IMR-90 (cell line): ENCODE results near the gene TBC1D22A. TPM values are rescaled to one million over a fixed set of nuclear protein-coding genes. Genes with fewer than 3 reads are reported as not detected.

Source experiments
- ATAC-seq: fragments of 200-7000 bp; cut with Tn5 transposase; 2 replicates; pipeline ENCODE4 v1.9.1; 2020; ENCODE audit warnings: low read depth, mild to moderate bottlenecking, moderate library complexity
- BruUV-seq: library from RNA; stranded (reverse); fragments of 400-500 nt; replicated peaks from 2 replicates; lab custom pipeline; 2021; lab: Mats Ljungman, UMichigan
- CTCF ChIA-PET: fragments of 300-600 bp; formaldehyde crosslinking; extraction: SDS; loops from one replicate; lab custom pipeline; 2021; ENCODE audit warnings: antibody characterized with exemption; lab: Yijun Ruan, JAX
- POLR2A ChIA-PET: fragments of 300-600 bp; sonication (Branson Sonifier 250); formaldehyde crosslinking; loops from one replicate; lab custom pipeline; 2022; ENCODE audit warnings: antibody characterized with exemption; ENCODE audit not compliant: unreplicated experiment; lab: Charles Lee
- DNase-seq: peaks from one replicate; pipeline ENCODE4 v3.0.0; 2013
- H2AFZ ChIP-seq: replicated peaks from 2 replicates; pipeline ENCODE3; 2013; ENCODE audit warnings: low read length, mild to moderate bottlenecking; ENCODE audit not compliant: poor library complexity
- H2AK5ac ChIP-seq: 2 replicates; pipeline ENCODE4 v1.6.1; 2013; ENCODE audit warnings: low read depth, low read length, inconsistent platforms
- H2AK9ac ChIP-seq: replicated peaks from 2 replicates; pipeline ENCODE3; 2013; ENCODE audit warnings: mild to moderate bottlenecking, low read depth, low read length, moderate library complexity; ENCODE audit not compliant: poor library complexity
- H2BK120ac ChIP-seq: 2 replicates; pipeline ENCODE4 v1.6.1; 2013; ENCODE audit warnings: low read depth, low read length, inconsistent platforms
- H2BK15ac ChIP-seq: 3 replicates; pipeline ENCODE4 v1.6.1; 2013; ENCODE audit warnings: low read depth, low read length, inconsistent platforms
- H2BK20ac ChIP-seq: 2 replicates; pipeline ENCODE4 v1.6.1; 2013; ENCODE audit warnings: low read depth, mild to moderate bottlenecking, inconsistent platforms, low read length, moderate library complexity
- H2BK5ac ChIP-seq: 2 replicates; pipeline ENCODE4 v1.6.1; 2013; ENCODE audit warnings: mild to moderate bottlenecking, low read depth, low read length, inconsistent platforms; ENCODE audit not compliant: poor library complexity, severe bottlenecking
- H3K14ac ChIP-seq: replicated peaks from 2 replicates; pipeline ENCODE4 v1.6.1; 2013; ENCODE audit warnings: low read depth, low read length, inconsistent platforms
- H3K18ac ChIP-seq: 2 replicates; pipeline ENCODE4 v1.6.1; 2013; ENCODE audit warnings: low read depth, low read length, control low read depth
- H3K23ac ChIP-seq: 2 replicates; pipeline ENCODE4 v1.6.1; 2013; ENCODE audit warnings: low read depth, low read length, inconsistent platforms
- H3K27ac ChIP-seq: 2 replicates; pipeline ENCODE4 v1.5.1; 2013; ENCODE audit warnings: mild to moderate bottlenecking, control low read depth, low read length; ENCODE audit not compliant: insufficient read depth
- H3K27me3 ChIP-seq: 2 replicates; pipeline ENCODE4 v1.6.1; 2013; ENCODE audit warnings: low read length; ENCODE audit not compliant: control insufficient read depth, insufficient read depth
- H3K36me3 ChIP-seq: 2 replicates; pipeline ENCODE4 v1.6.1; 2013; ENCODE audit warnings: low read length, mixed read lengths; ENCODE audit not compliant: control insufficient read depth, insufficient read depth
- H3K4ac ChIP-seq: 2 replicates; pipeline ENCODE4 v1.6.1; 2013; ENCODE audit warnings: low read depth, low read length, inconsistent platforms
- H3K4me1 ChIP-seq: 2 replicates; pipeline ENCODE4 v1.6.1; 2013; ENCODE audit warnings: low read length, mixed read lengths; ENCODE audit not compliant: control insufficient read depth, insufficient read depth
- H3K4me2 ChIP-seq: 2 replicates; pipeline ENCODE4 v1.6.1; 2013; ENCODE audit warnings: low read depth, mild to moderate bottlenecking, control low read depth, low read length, moderate library complexity
- H3K4me3 ChIP-seq: 2 replicates; pipeline ENCODE4 v1.5.1; 2013; ENCODE audit warnings: low read depth, mild to moderate bottlenecking, control low read depth, low read length, moderate library complexity; ENCODE audit not compliant: insufficient read depth
- H3K56ac ChIP-seq: 2 replicates; pipeline ENCODE4 v1.6.1; 2013; ENCODE audit warnings: low read length, inconsistent platforms; ENCODE audit not compliant: insufficient read depth; ENCODE audit errors: extremely low read depth
- H3K79me1 ChIP-seq, 2 experiments: 2 replicates each; pipeline ENCODE4 v1.6.1; 2013; ENCODE audit warnings: low read length in 2 of 2, inconsistent platforms in 1 of 2, low read depth in 1 of 2
- H3K9ac ChIP-seq: 2 replicates; pipeline ENCODE4 v1.6.1; 2013; ENCODE audit warnings: low read depth, low read length, control low read depth
- H3K9me1 ChIP-seq: 2 replicates; pipeline ENCODE4 v1.6.1; 2013; ENCODE audit warnings: low read length, inconsistent platforms; ENCODE audit not compliant: insufficient read depth
- H3K9me3 ChIP-seq: 2 replicates; pipeline ENCODE4 v1.6.1; 2013; ENCODE audit warnings: low read length; ENCODE audit not compliant: control insufficient read depth, insufficient read depth
- H4K20me1 ChIP-seq: 2 replicates; pipeline ENCODE4 v1.6.1; 2013; ENCODE audit warnings: low read length, inconsistent platforms; ENCODE audit not compliant: insufficient read depth
- H4K5ac ChIP-seq: 2 replicates; pipeline ENCODE4 v1.6.1; 2013; ENCODE audit warnings: mild to moderate bottlenecking, low read depth, low read length, control low read depth
- H4K8ac ChIP-seq, 2 experiments: 2 replicates each; pipeline ENCODE4 v1.6.1; 2013; ENCODE audit warnings: low read depth in 2 of 2, low read length in 2 of 2, control low read depth in 1 of 2, inconsistent platforms in 1 of 2
- H4K91ac ChIP-seq: 2 replicates; pipeline ENCODE4 v1.6.1; 2013; ENCODE audit warnings: low read depth, low read length, inconsistent platforms; ENCODE audit not compliant: insufficient read depth
- MAFK ChIP-seq: IDR thresholded peaks from 2 replicates; pipeline ENCODE4 v1.6.1; 2012; ENCODE audit warnings: low read depth, low read length, improper control_type of control experiment
- WGBS, 2 experiments: methylation state at CpG; one replicate each; pipeline versions ENCODE4 v1.1.5 to v1.1.7; 2013; ENCODE audit warnings: missing lambda C conversion rate in 2 of 2; ENCODE audit not compliant: insufficient read length in 1 of 2; ENCODE audit errors: extremely low coverage in 2 of 2; 5-methylcytosine and 5-hydroxymethylcytosine counted together
- dilution Hi-C: fragments of 300-500 bp; cut with HindIII; formaldehyde crosslinking; loops from one replicate; pipeline ENCODE4 v1.14.3; 2018; ENCODE audit warnings: low sequenced_read_pairs; ENCODE audit not compliant: unreplicated experiment
- in situ Hi-C: fragments of 300-500 bp; cut with MboI; formaldehyde crosslinking; loops from 3 replicates; pipeline ENCODE4 v1.14.3; 2019; ENCODE audit warnings: low sequenced_read_pairs, inconsistent platforms, mixed read lengths
- intact Hi-C: fragments of 100-400 bp; cut with micrococcal nuclease; formaldehyde crosslinking; loops from 2 replicates; pipeline ENCODE4 v1.10.0; 2022
- polyA plus RNA-seq, 3 experiments: library from polyadenylated mRNA; depleted of rRNA; stranded (reverse); fragments of >200 nt; gene quantifications; 2 replicates each; pipeline ENCODE4 v1.2.3, GENCODE V29; 2012; ENCODE audit warnings: low replicate concordance in 1 of 3
- total RNA-seq: library from RNA; depleted of rRNA; stranded (reverse); fragments of >200 nt; gene quantifications from 2 replicates; pipeline ENCODE4 v1.2.3, GENCODE V29; 2012
- TF ChIP-seq, protein P1 (sequence below): fragments of 150-350 bp; IDR thresholded peaks from 2 replicates; pipeline ENCODE4 v1.6.1; 2017; ENCODE audit warnings: mild to moderate bottlenecking, antibody characterized with exemption, low read length, low read depth

Gene TBC1D22A
- total and polyA plus RNA-seq, 2 of the 4 experiments (the other 2 are of a cell fraction): 9.0 to 16.7 TPM

DNA sequence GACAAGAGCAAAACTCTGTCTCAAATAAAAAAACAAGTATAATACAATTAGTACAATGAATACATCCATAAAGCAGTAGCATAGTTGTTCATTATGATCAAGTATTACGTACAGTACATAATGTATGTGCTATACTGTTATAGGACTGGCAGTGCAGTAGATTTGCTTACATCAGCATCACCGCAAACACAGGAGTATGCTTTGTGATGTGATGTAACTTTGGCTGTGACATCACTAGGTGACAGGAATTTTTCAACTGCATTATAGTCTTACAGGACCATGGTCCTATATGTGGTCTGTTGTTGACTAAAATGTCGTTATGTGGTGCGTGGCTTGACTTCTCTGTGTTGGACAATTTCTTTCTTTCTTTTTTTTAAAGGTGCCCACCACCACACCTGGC is 16.6 kb downstream of the TBC1D22A start:
- Histone ChIP-seq H3K9me3 (no peaks in the 10 kb centered on the region), H4K20me1 (peaks cover 52% of the 10 kb centered on the region)
- no CpG with 5 or more reads among the region's 4 CpGs for WGBS, 2 experiments

More for the DNA sequence above, 16.6 kb downstream of the TBC1D22A start:
- ChIA-PET POLR2A (no interaction called here), CTCF (no interaction called here)
- DNase-seq (no peak), ATAC-seq (no peak)
- peak; percentile 76 for TF ChIP-seq MAFK
- TF ChIP-seq, protein P1, sequence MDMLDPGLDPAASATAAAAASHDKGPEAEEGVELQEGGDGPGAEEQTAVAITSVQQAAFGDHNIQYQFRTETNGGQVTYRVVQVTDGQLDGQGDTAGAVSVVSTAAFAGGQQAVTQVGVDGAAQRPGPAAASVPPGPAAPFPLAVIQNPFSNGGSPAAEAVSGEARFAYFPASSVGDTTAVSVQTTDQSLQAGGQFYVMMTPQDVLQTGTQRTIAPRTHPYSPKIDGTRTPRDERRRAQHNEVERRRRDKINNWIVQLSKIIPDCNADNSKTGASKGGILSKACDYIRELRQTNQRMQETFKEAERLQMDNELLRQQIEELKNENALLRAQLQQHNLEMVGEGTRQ: no peak
- no TSS peak for BruUV-seq
- Histone ChIP-seq H2AK5ac (no peak overlapping the region), H3K4me1 (peaks cover 8% of the 10 kb centered on the region; the same call in 1 of the 2 replicates), H3K27ac (no peak overlapping the region), H3K4ac (no peak overlapping the region), H3K18ac (no peak overlapping the region), H2AFZ (no peak overlapping the region), H2BK15ac (no peak overlapping the region), H3K23ac (no peak overlapping the region), H3K4me2 (no peak overlapping the region), H3K4me3 (no peak overlapping the region), H4K91ac (no peak overlapping the region), H3K79me1 (peaks cover 50 to 86% of the 10 kb centered on the region in 2 experiments), H3K27me3 (no peaks in the 10 kb centered on the region), H3K56ac (no peak overlapping the region), H2BK5ac (no peak overlapping the region), H2AK9ac (no peak overlapping the region), H4K5ac (no peak overlapping the region), H2BK120ac (no peak overlapping the region), H3K36me3 (no peaks in the 10 kb centered on the region), H3K14ac (no peak overlapping the region), H3K9me1 (peaks cover 26% of the 10 kb centered on the region), H2BK20ac (no peak overlapping the region), H3K9ac (no peak overlapping the region), H4K8ac (no peak overlapping the region)
- in situ Hi-C loops (no loop called here), dilution Hi-C loops (no loop called here), intact Hi-C loops (no loop called here)
